Measurements from ENCODE around the gene CALY. TPM values are rescaled to one million over a fixed set of nuclear protein-coding genes. Genes with fewer than 3 reads are reported as not detected.
"Not testable (repeated sequence)": the region's sequence is repeated elsewhere in the genome, so short reads cannot be mapped to it uniquely, and the experiment has no call there.

The CALY gene
- total RNA-seq: 0.98 TPM

GRCh38 chr10:133336577-133337369 is at the start of gene CALY:
CALY (minus strand) TSS chr10:133336896; CDS start chr10:133328989, 7,907 bp downstream.
- ATAC-seq (no peak), DNase-seq (ENCODE audit: low spot score) (peak; percentile 66)
- intact Hi-C loops (cut with DNase I): no loop called here

GRCh38 chr10:133385214-133385613 is 48.5 kb upstream of the CALY start:
- ATAC-seq: no peak

GRCh38 chr10:133384071-133384470 is 47.4 kb upstream of the CALY start:
- ATAC-seq (no peak), DNase-seq (ENCODE audit: low spot score) (no peak)
- intact Hi-C loops (cut with DNase I): no loop called here

More at GRCh38 chr10:133385214-133385613, 48.5 kb upstream of the CALY start:
- intact Hi-C loops (cut with DNase I): no loop called here
- no peak for DNase-seq (ENCODE audit: low spot score)

- ATAC-seq (no peak), DNase-seq (ENCODE audit: low spot score) (no peak)
- intact Hi-C loops (cut with DNase I): no loop called here
Measured at GRCh38 chr10:133383551-133383950, 46.9 kb upstream of the CALY start.

- intact Hi-C loops (cut with DNase I): no loop called here
- ATAC-seq (no peak), DNase-seq (ENCODE audit: low spot score) (no peak)
Measured at GRCh38 chr10:133381036-133381435, 44.3 kb upstream of the CALY start.

DNA sequence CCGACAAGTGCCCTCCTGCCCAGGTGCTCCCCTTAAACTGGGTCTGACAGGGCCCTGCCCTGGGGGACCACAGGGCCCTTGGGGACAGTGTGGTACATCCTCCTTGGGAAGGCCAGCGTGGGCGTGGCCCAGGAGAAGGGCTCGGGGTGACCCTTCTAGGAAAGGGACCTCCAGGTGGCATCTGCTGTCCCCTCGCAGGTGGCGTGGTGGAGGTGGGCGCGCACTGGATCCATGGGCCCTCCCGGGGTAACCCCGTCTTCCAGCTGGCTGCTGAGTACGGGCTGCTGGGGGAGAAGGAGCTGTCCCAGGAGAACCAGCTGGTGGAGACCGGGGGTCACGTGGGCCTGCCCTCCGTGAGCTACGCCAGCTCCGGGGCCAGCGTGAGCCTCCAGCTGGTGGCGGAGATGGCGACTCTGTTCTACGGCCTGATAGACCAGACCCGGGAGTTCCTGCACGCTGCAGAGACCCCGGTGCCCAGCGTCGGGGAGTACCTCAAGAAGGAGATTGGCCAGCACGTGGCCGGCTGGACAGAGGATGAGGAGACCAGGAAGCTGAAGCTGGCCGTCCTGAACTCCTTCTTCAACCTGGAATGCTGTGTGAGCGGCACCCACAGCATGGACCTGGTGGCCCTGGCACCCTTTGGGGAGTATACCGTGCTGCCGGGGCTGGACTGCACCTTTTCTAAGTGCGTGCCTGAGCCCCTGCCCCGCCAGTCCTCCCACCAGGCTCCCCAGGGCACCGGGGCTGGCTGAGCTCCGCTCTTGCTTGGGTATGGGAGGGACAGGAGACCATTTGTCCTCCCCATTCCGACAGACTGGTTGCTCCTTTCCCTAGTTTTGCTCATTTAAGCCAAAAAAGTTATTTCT is 43.3 kb upstream of the CALY start:
- DNase-seq (ENCODE audit: low spot score) (no peak), ATAC-seq (peak; percentile 18)
- intact Hi-C loops (cut with DNase I): no loop called here

DNA sequence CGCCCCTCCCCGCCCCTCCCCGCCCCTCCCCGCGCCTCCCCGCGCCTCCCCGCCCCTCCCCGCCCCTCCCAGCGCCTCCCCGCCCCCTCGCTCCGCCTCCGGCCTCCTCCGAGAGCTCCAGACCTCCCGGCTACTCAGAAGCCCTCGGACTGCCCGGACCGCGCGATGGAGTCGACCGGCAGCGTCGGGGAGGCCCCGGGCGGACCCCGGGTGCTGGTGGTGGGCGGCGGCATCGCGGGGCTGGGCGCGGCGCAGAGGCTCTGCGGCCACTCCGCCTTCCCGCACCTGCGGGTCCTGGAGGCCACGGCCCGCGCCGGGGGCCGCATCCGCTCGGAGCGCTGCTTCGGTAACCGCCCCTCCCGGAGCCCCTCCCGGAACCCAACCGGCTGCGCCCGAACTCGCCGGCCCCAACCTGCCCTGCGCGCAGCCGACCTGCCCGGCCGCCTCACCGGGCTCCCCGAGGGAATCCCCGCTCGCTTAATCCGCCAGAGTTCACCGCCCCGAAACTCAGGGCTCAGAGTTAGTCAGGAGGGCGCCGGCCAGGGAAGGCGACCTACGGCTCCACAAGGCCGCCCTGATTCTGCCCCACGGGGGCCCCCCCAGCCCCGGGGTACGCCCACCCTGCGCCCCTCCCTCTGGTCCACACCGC is 42.6 kb upstream of the CALY start, which contains the start of gene PAOX:
Gene PAOX, plus strand, starts transcription at position 111 of the 649 bp plus-strand sequence. Its CDS starts 55 bp downstream, at position 166.
- ATAC-seq (peak; percentile 66), DNase-seq (ENCODE audit: low spot score) (peak; percentile 89)
- intact Hi-C loops (cut with DNase I): no loop called here

DNA sequence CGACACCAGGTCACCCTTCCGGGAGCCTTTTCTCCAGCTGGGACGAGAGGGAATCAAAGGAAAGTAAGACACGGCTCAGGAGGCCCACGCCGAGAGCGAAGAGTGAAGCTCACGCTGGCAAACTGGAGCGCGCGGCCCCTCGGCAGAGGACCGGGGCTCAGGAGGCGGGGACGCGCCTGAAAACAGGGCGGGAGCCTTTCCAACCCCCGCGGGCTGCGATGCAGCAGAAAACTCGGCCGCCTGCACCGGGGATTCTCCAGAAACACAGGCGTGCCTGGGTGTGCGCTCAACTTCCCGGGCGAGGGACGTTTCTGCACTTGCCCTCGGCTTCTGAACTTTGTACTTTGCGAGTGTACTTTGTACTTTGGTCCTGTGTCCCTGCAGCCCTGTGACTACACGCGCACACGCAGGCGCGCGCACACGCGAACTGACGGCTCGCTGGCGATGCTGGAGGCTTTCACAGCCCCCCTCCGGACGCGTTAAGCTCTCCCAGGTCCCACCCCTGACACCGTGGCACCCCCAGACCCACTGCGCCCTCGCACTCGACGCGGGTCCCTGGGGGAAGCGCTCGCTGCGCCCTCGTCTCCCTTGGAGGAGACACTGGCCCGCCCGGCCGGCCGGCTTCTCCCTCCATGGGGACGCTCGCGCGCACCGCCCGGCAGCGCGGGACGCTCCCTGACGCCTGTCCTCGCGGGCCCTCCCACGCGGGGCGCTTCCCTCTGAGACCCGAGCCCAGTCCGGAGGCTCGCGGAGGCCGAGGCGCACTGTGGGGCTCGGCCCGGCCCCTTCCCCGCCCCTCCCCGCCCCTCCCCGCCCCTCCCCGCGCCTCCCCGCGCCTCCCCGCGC is 41.8 kb upstream of the CALY start:
- peak; percentile 72 for ATAC-seq
- DNase-seq (ENCODE audit: low spot score): peak; percentile 88
- intact Hi-C loops (cut with DNase I): no loop called here

DNA sequence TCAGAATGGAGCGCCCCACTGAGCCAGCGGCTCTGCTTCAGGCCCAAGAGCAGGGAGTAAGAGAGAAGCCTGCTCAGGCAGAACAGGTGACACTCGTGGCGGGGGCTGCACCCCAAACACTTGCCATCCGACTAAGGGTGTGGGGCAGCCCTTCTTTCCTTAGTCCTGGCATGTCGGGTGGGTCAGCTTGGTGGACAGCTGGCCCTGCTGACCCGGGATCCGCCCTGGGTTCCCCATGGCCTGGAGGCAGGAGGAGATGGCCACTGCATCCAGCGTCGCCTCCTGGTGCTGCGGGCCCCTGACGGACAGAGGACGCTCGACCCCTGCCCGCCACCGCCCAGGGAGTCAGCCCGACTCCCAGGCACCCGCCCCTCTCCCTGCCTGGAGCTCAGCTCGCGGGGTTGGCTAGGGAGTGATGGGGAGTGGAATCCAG is 41.1 kb upstream of the CALY start:
- intact Hi-C loops (cut with DNase I): no loop called here
- peak; percentile 68 for DNase-seq (ENCODE audit: low spot score)
- ATAC-seq: peak; percentile 7

DNA sequence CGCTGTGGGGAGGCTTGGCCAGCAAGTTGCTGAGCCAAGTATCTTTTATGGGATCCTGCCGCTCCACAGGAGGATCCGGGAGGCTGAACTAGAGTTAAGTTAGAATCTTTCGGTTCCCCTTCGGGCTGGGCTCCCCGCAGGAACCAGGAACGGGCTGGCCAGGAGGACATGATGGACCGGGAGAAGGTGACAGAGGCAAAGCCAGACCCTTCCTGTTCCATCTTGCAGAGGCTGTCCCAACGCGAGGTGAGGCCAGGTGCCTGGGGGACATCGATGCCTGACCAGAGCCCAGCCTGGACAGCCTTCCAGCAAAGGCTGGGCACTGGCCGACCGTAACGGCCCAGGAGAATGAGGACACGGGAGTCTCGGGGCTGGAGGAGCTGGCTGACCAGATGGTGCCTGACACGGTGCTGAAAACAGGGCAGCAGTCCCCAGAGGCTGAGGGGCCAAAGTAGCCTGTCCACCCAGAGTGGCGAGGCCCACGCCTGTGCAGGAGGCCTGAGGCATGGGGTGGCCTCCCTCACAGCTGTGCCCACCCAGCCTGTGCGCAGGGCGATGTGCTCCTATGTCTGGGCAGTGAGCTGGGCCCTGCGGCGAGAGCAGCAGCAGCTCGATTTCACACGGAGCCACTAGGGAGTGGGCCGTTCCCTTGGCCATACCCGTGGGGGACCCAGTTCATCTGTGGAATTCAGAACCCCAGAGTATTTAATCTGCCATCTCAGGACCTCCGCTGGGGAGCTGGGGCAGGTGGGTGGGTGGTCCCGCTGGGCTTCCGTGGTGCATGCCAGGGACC is 40.5 kb upstream of the CALY start:
- ATAC-seq (no peak), DNase-seq (ENCODE audit: low spot score) (no peak)
- intact Hi-C loops (cut with DNase I): no loop called here

GRCh38 chr10:133376183-133376582 is 39.5 kb upstream of the CALY start:
- ATAC-seq; DNase-seq (ENCODE audit: low spot score): not testable (repeated sequence)

GRCh38 chr10:133375357-133376115 is 38.8 kb upstream of the CALY start:
- intact Hi-C loops (cut with DNase I): no loop called here
- DNase-seq (ENCODE audit: low spot score) (no peak), ATAC-seq (no peak)

More at GRCh38 chr10:133376183-133376582, 39.5 kb upstream of the CALY start:
- intact Hi-C loops (cut with DNase I): not testable (repeated sequence)

DNA sequence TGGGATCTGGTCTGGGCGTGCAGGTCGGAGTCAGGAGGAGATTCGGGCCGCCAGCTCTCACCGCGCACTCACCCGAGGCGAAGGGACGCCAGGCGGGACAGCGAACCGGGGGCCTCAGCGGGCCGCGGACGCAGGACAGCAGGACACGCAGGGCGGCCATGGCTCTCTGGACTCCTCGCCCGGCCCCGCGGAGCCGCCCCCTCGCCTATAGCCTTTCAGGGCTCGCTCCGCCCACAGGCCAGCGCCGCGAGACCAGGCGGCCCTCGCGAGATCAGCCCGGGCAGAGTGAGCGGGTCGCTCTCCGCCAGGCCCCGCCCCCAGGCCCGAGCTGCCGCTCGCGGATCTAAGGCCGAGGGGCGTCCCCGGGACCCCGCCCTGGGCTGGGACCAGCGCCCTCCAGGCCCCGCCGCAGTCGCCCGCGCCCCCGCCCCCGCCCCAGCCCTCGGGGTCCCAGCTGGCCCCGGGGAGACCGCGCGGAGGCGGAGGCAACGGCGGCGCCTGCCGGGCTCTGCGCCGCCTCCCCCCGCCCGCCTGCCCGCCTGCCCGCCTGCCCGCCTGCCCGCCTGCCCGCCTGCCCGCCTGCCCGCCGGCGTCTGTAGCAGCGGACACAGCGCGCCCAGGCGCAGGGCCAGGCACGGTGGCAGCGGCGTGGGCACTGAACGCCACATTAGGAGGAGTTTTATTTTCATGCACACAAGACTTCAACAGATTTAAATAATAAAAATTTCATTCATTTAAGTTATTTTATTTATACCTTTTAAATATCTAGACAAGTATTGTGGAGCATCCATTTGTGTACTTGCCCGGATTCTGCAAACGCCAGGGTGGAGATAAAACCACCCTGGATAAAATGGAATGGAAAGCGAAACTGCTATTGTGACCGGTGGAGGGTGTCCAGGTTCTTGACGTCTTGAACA is 36.7 kb upstream of the CALY start, which contains the start of gene ECHS1:
Gene ECHS1, minus strand, starts transcription at position 181 of the 917 bp plus-strand sequence. Its CDS starts 21 bp downstream, at position 160.
- DNase-seq (ENCODE audit: low spot score) (peak; percentile 98), ATAC-seq (peak; percentile 98)
- intact Hi-C loops (cut with DNase I): no loop called here

DNA sequence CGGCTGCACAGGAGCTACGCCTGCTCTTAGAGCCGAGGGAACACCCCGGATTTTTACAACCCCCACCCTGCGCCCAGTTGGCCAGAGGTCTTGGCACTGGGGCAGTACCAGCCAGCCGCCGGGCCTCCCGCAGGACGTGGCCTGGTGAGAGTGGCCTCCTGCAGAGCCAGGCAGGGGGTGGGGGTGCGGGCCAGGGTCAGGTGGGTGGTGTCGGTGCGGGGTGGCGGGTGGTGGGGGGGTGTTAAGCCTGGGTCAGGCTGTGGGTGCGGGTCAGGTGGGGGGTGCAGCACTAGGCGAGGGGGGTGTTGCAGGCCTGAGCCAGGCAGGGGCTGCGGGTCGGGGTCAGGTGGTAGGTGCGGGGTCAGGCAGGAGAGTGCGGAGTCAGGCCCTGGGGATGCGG is 35.8 kb upstream of the CALY start:
- intact Hi-C loops (cut with DNase I): no loop called here
- DNase-seq (ENCODE audit: low spot score): peak; percentile 68
- ATAC-seq: peak; percentile 2

DNA sequence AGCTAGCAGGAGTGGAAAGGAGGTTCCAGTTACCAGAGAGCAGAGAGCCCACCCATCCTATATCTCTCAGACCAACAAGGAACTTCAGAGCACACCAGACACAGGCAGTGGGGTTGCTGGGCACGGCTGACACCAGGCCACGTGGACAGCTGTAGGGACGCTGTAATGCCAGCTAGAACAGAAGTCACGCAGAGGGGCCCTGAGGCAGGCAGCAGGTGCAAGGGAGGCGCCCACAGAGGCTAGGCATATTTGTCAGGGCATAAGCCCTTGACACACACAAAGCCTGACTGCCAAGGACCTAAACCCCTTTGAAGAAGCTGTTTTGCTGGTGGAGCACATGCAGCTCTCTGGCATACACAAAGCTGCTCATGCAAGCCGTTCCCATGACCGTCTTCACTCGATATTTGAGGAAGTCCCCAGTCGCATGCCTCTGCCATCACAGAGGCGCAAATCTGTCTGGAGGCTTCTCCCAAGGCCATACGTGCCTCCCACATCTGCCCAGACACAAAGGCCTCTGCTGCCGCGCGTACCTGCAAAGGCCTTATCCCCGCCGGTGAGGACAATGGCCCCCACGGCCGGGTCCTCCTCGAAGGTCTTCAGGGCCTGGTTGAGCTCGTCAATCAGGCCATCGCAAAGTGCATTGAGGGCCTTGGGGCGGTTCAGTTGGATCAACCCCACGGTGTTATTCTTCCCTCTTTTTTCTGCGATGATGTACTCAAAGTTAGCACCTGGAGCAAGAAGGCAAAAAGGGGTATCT is 33.5 kb upstream of the CALY start:
- ATAC-seq (no peak), DNase-seq (ENCODE audit: low spot score) (no peak)
- intact Hi-C loops (cut with DNase I): no loop called here
